ENCODE results near the gene PPP4R1. TPM values are rescaled to one million over a fixed set of nuclear protein-coding genes. Genes with fewer than 3 reads are reported as not detected.
A peak's percentile ranks its signal among the peaks of the same experiment; 100 is the strongest.

Gene PPP4R1
- total RNA-seq, 1 experiment from 2014 or later, result 71.1 TPM

- Mint-ChIP-seq H3K27ac (peak overlapping the region; percentile 57), H3K9me3 (peaks cover 7% of the 10 kb centered on the region), H3K27me3 (ENCODE audit: low read depth) (no peaks in the 10 kb centered on the region), H3K36me3 (peaks cover 5% of the 10 kb centered on the region; the same call in 1 of the 2 replicates), H3K4me3 (no peak overlapping the region), H3K4me1 (peaks cover 23% of the 10 kb centered on the region)
- POLR2A ChIA-PET, result no interaction called here
- CTCF ChIA-PET, result interaction anchor here (1.3 kb wide), 1 partner anchor 264 kb away, joined by 3 read pairs; no protein-coding TSS in a partner anchor
- DNase-seq (ENCODE audit: low spot score), result no peak
- no peak for ATAC-seq
- TF ChIP-seq IRF1 (CRISPR knock-in tag; IDR thresholded peaks at IDR 0.05), result no peak
- TF ChIP-seq, protein P1, sequence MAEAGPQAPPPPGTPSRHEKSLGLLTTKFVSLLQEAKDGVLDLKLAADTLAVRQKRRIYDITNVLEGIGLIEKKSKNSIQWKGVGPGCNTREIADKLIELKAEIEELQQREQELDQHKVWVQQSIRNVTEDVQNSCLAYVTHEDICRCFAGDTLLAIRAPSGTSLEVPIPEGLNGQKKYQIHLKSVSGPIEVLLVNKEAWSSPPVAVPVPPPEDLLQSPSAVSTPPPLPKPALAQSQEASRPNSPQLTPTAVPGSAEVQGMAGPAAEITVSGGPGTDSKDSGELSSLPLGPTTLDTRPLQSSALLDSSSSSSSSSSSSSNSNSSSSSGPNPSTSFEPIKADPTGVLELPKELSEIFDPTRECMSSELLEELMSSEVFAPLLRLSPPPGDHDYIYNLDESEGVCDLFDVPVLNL (CRISPR knock-in tag; IDR thresholded peaks at IDR 0.05; ENCODE audit: borderline replicate concordance, low read depth), result no peak
Observed at GRCh38 chr18:9630444-9630843, 16.1 kb upstream of the PPP4R1 start.

DNA sequence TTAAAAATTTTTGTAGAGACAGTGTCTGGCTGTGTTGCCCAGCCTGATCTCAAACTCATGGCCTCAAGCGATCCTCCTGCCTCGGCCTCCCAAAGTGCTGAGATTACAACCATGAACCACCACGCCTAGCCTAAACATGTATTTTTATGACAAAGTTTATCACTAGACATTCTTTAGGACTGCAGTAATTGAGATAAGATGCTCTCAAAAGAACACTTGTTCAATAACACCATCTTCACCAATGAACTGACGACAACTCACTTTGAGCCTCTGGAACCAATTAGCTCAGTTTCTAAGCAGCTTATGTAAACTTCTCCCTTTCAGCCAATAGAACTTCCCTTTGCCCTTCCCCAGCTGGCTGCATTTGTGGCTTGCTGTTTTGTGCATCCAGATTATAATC, 15.3 kb upstream of the PPP4R1 start:
- H3K36me3 Mint-ChIP-seq, result no peaks in the 10 kb centered on the region
- DNase-seq (ENCODE audit: low spot score) (no peak), ATAC-seq (no peak)
- H3K4me3 Mint-ChIP-seq, result no peak overlapping the region
- H3K27ac Mint-ChIP-seq, result no peak overlapping the region
- no peaks in the 10 kb centered on the region for H3K27me3 Mint-ChIP-seq (ENCODE audit: low read depth)
- 0 out of 2 replicates have a peak, but pooled peaks have one; percentile 7 for TF ChIP-seq ZNF121 (CRISPR knock-in tag; IDR thresholded peaks at IDR 0.05)
- TF ChIP-seq GTF2I (CRISPR knock-in tag; conservative IDR thresholded peaks at IDR 0.05), result no peak
- H3K4me1 Mint-ChIP-seq, result peaks cover 23% of the 10 kb centered on the region
- H3K9me3 Mint-ChIP-seq, result no peaks in the 10 kb centered on the region
- POLR2A ChIA-PET, result no interaction called here
- CTCF ChIA-PET, result interaction anchor here (1.3 kb wide), 1 partner anchor 264 kb away, joined by 3 read pairs; no protein-coding TSS in a partner anchor

GRCh38 chr18:9628984-9629383, 14.6 kb upstream of the PPP4R1 start:
- POLR2A ChIA-PET, result no interaction called here
- Mint-ChIP-seq H3K4me3 (no peak overlapping the region), H3K36me3 (no peaks in the 10 kb centered on the region), H3K4me1 (peaks cover 23% of the 10 kb centered on the region), H3K27me3 (ENCODE audit: low read depth) (no peaks in the 10 kb centered on the region), H3K9me3 (no peaks in the 10 kb centered on the region), H3K27ac (0 out of 2 replicates have a peak overlapping the region, but pooled peaks have one; percentile 15)
- CTCF ChIA-PET, result no interaction called here
- ATAC-seq (no peak), DNase-seq (ENCODE audit: low spot score) (no peak)
- no peak for TF ChIP-seq ZMAT4 (CRISPR knock-in tag; IDR thresholded peaks at IDR 0.05)
- no peak for TF ChIP-seq MYBL2 (CRISPR knock-in tag; IDR thresholded peaks at IDR 0.05)
- TF ChIP-seq, protein P2, sequence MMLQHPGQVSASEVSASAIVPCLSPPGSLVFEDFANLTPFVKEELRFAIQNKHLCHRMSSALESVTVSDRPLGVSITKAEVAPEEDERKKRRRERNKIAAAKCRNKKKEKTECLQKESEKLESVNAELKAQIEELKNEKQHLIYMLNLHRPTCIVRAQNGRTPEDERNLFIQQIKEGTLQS (CRISPR knock-in tag; conservative IDR thresholded peaks at IDR 0.05), result no peak
- TF ChIP-seq TEAD1 (CRISPR knock-in tag; IDR thresholded peaks at IDR 0.05), result no peak
- TF ChIP-seq, protein P3, sequence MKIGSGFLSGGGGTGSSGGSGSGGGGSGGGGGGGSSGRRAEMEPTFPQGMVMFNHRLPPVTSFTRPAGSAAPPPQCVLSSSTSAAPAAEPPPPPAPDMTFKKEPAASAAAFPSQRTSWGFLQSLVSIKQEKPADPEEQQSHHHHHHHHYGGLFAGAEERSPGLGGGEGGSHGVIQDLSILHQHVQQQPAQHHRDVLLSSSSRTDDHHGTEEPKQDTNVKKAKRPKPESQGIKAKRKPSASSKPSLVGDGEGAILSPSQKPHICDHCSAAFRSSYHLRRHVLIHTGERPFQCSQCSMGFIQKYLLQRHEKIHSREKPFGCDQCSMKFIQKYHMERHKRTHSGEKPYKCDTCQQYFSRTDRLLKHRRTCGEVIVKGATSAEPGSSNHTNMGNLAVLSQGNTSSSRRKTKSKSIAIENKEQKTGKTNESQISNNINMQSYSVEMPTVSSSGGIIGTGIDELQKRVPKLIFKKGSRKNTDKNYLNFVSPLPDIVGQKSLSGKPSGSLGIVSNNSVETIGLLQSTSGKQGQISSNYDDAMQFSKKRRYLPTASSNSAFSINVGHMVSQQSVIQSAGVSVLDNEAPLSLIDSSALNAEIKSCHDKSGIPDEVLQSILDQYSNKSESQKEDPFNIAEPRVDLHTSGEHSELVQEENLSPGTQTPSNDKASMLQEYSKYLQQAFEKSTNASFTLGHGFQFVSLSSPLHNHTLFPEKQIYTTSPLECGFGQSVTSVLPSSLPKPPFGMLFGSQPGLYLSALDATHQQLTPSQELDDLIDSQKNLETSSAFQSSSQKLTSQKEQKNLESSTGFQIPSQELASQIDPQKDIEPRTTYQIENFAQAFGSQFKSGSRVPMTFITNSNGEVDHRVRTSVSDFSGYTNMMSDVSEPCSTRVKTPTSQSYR (CRISPR knock-in tag; IDR thresholded peaks at IDR 0.05), result no peak
- TF ChIP-seq RORB (CRISPR knock-in tag; IDR thresholded peaks at IDR 0.05), result no peak
- TF ChIP-seq ZNF416 (CRISPR knock-in tag; IDR thresholded peaks at IDR 0.05), result no peak
- TF ChIP-seq ZBTB21 (CRISPR knock-in tag; IDR thresholded peaks at IDR 0.05; ENCODE audit: borderline replicate concordance), result no peak
- no peak for TF ChIP-seq PRDM15 (CRISPR knock-in tag; IDR thresholded peaks at IDR 0.05)
- TF ChIP-seq GABPB1 (CRISPR knock-in tag; IDR thresholded peaks at IDR 0.05), result no peak
- TF ChIP-seq GTF2I (CRISPR knock-in tag; conservative IDR thresholded peaks at IDR 0.05), result no peak
- TF ChIP-seq SMAD3 (CRISPR knock-in tag; IDR thresholded peaks at IDR 0.05; ENCODE audit: borderline replicate concordance), result no peak
- TF ChIP-seq, protein P4, sequence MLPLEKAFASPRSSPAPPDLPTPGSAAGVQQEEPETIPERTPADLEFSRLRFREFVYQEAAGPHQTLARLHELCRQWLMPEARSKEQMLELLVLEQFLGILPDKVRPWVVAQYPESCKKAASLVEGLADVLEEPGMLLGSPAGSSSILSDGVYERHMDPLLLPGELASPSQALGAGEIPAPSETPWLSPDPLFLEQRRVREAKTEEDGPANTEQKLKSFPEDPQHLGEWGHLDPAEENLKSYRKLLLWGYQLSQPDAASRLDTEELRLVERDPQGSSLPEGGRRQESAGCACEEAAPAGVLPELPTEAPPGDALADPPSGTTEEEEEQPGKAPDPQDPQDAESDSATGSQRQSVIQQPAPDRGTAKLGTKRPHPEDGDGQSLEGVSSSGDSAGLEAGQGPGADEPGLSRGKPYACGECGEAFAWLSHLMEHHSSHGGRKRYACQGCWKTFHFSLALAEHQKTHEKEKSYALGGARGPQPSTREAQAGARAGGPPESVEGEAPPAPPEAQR (CRISPR knock-in tag; IDR thresholded peaks at IDR 0.05), result no peak
- TF ChIP-seq, protein P5, sequence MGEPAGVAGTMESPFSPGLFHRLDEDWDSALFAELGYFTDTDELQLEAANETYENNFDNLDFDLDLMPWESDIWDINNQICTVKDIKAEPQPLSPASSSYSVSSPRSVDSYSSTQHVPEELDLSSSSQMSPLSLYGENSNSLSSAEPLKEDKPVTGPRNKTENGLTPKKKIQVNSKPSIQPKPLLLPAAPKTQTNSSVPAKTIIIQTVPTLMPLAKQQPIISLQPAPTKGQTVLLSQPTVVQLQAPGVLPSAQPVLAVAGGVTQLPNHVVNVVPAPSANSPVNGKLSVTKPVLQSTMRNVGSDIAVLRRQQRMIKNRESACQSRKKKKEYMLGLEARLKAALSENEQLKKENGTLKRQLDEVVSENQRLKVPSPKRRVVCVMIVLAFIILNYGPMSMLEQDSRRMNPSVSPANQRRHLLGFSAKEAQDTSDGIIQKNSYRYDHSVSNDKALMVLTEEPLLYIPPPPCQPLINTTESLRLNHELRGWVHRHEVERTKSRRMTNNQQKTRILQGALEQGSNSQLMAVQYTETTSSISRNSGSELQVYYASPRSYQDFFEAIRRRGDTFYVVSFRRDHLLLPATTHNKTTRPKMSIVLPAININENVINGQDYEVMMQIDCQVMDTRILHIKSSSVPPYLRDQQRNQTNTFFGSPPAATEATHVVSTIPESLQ (CRISPR knock-in tag; IDR thresholded peaks at IDR 0.05), result no peak
- no peak for TF ChIP-seq ELF4 (CRISPR knock-in tag; IDR thresholded peaks at IDR 0.05; ENCODE audit: low read depth)
- TF ChIP-seq TCF7 (CRISPR knock-in tag; IDR thresholded peaks at IDR 0.05; ENCODE audit: low read depth), result no peak
